H1 (cell line): Measurements from ENCODE around the gene ABCC9. TPM values are rescaled to one million over a fixed set of nuclear protein-coding genes. Genes with fewer than 3 reads are reported as not detected.

Source experiments
- CTCF ChIA-PET: fragments of 300-600 bp; sonication (Branson Sonifier 250); formaldehyde crosslinking; loops from one replicate; lab custom pipeline; 2021; ENCODE audit not compliant: partially characterized antibody; lab: Charles Lee
- POLR2A ChIA-PET: fragments of 300-600 bp; sonication (Branson Sonifier 250); formaldehyde crosslinking; loops from one replicate; lab custom pipeline; 2021; ENCODE audit warnings: inconsistent platforms; ENCODE audit not compliant: partially characterized antibody; lab: Charles Lee
- DNase-seq, 2 experiments: peaks; one replicate each; pipeline versions ENCODE4 v3.0.0 to v3.0.0-alpha.2; 2010 to 2022; ENCODE audit warnings: low spot score in 2 of 2, low read depth in 1 of 2, mixed read lengths in 1 of 2
- FAIRE-seq: peaks from 2 replicates; lab custom pipeline; 2011; peaks lifted over from hg19 to GRCh38; lab: Jason Lieb, UNC
- H2AFZ ChIP-seq: 2 replicates; pipeline ENCODE4 v1.8.1; 2012; ENCODE audit warnings: low read length, inconsistent platforms
- H2AK5ac ChIP-seq: 2 replicates; pipeline ENCODE4 v1.6.1; 2013; ENCODE audit warnings: low read depth, low read length
- H2BK120ac ChIP-seq: replicated peaks from 2 replicates; pipeline ENCODE3; 2013; ENCODE audit warnings: low read depth, low read length, inconsistent platforms
- H2BK12ac ChIP-seq: 2 replicates; pipeline ENCODE4 v1.6.1; 2013; ENCODE audit warnings: low read depth, low read length
- H2BK15ac ChIP-seq: 2 replicates; pipeline ENCODE4 v1.6.1; 2013; ENCODE audit warnings: low read length
- H2BK20ac ChIP-seq: 2 replicates; pipeline ENCODE4 v1.6.1; 2013; ENCODE audit warnings: low read length
- H2BK5ac ChIP-seq: 2 replicates; pipeline ENCODE4 v1.6.1; 2013; ENCODE audit warnings: low read depth, low read length
- H3K14ac ChIP-seq: 2 replicates; pipeline ENCODE4 v1.6.1; 2013; ENCODE audit warnings: inconsistent platforms; ENCODE audit not compliant: insufficient read length
- H3K18ac ChIP-seq: 2 replicates; pipeline ENCODE4 v1.6.1; 2013; ENCODE audit warnings: low read length; ENCODE audit errors: extremely low read depth
- H3K23ac ChIP-seq: 2 replicates; pipeline ENCODE4 v1.6.1; 2013; ENCODE audit warnings: inconsistent platforms; ENCODE audit not compliant: insufficient read length
- H3K23me2 ChIP-seq: 2 replicates; pipeline ENCODE4 v1.6.1; 2013; ENCODE audit warnings: low read depth, low read length
- H3K27ac ChIP-seq: 2 replicates; pipeline ENCODE4 v1.6.1; 2011; ENCODE audit warnings: low read depth, low read length, inconsistent platforms
- H3K27me3 ChIP-seq, 4 experiments: replicated peaks in 1 of 4; 1 replicate in 1 of 4; 2 replicates in 3 of 4; pipeline versions ENCODE4 v1.6.1 to v1.8.1; 2011 to 2013; ENCODE audit warnings: low read length in 3 of 4, mild to moderate bottlenecking in 3 of 4, inconsistent platforms in 2 of 4, mixed read lengths in 2 of 4, moderate library complexity in 1 of 4; ENCODE audit not compliant: control insufficient read depth in 3 of 4, insufficient read depth in 3 of 4; ENCODE audit errors: extremely low read depth in 1 of 4
- H3K36me3 ChIP-seq, 4 experiments: 2 replicates each; pipeline versions ENCODE4 v1.6.1 to v1.8.1; 2011 to 2013; ENCODE audit warnings: mild to moderate bottlenecking in 4 of 4, low read length in 3 of 4, moderate library complexity in 2 of 4, control low read depth in 1 of 4, inconsistent platforms in 1 of 4; ENCODE audit not compliant: insufficient read depth in 4 of 4, control insufficient read depth in 2 of 4
- H3K4ac ChIP-seq: replicated peaks from 2 replicates; pipeline ENCODE3; 2013; ENCODE audit warnings: low read length, low read depth, mixed read lengths, inconsistent platforms; ENCODE audit not compliant: insufficient read length
- H3K4me1 ChIP-seq, 4 experiments: replicated peaks in 1 of 4; 1 replicate in 1 of 4; 2 replicates in 3 of 4; pipeline versions ENCODE4 v1.6.1 to v1.8.1; 2011 to 2013; ENCODE audit warnings: low read length in 3 of 4, inconsistent platforms in 2 of 4, mixed read lengths in 1 of 4; ENCODE audit not compliant: insufficient read depth in 4 of 4, control insufficient read depth in 3 of 4
- H3K4me2 ChIP-seq, 2 experiments: 2 replicates each; pipeline versions ENCODE4 v1.6.1 to v1.8.1; 2011 to 2013; ENCODE audit warnings: low read depth in 2 of 2, low read length in 2 of 2, control low read depth in 1 of 2, inconsistent platforms in 1 of 2, mild to moderate bottlenecking in 1 of 2; ENCODE audit not compliant: insufficient read depth in 1 of 2
- H3K4me3 ChIP-seq, 4 experiments: fragments of 200-600, 300-600 bp in 1 of 4; sonication (generic), shearing (Covaris generic), sonication (Bioruptor Twin) in 1 of 4; 2 replicates each; pipeline versions ENCODE4 v1.5.1 to v1.8.1; 2011 to 2016; ENCODE audit warnings: low read length in 4 of 4, low read depth in 3 of 4, control low read depth in 2 of 4, inconsistent platforms in 2 of 4, mild to moderate bottlenecking in 2 of 4, mixed read lengths in 1 of 4, moderate library complexity in 1 of 4; ENCODE audit not compliant: insufficient read depth in 2 of 4; ENCODE audit errors: extremely low read depth in 1 of 4
- H3K56ac ChIP-seq: replicated peaks from 2 replicates; pipeline ENCODE3; 2013; ENCODE audit warnings: low read depth, mild to moderate bottlenecking, mixed read lengths, low read length, inconsistent platforms; ENCODE audit not compliant: insufficient read length
- H3K79me1 ChIP-seq: 2 replicates; pipeline ENCODE4 v1.6.1; 2013; ENCODE audit warnings: low read depth, low read length, control low read depth
- H3K79me2 ChIP-seq, 2 experiments: 2 replicates each; pipeline versions ENCODE4 v1.6.1 to v1.8.1; 2012 to 2013; ENCODE audit warnings: low read length in 2 of 2, mild to moderate bottlenecking in 2 of 2, inconsistent platforms in 1 of 2; ENCODE audit not compliant: insufficient read depth in 2 of 2, control insufficient read depth in 1 of 2
- H3K9ac ChIP-seq, 4 experiments: replicated peaks in 1 of 4; 1 replicate in 1 of 4; 2 replicates in 3 of 4; pipeline versions ENCODE4 v1.6.1 to v1.8.1; 2011 to 2013; ENCODE audit warnings: low read depth in 3 of 4, low read length in 3 of 4, control low read depth in 2 of 4, mild to moderate bottlenecking in 2 of 4, moderate library complexity in 2 of 4, inconsistent platforms in 1 of 4; ENCODE audit errors: extremely low read depth in 1 of 4
- H3K9me3 ChIP-seq, 2 experiments: 2 replicates each; pipeline versions ENCODE4 v1.6.1 to v1.8.1; 2012 to 2013; ENCODE audit warnings: mild to moderate bottlenecking in 2 of 2, moderate library complexity in 2 of 2, control low read depth in 1 of 2, inconsistent platforms in 1 of 2, low read depth in 1 of 2, low read length in 1 of 2, mixed read lengths in 1 of 2; ENCODE audit not compliant: insufficient read depth in 2 of 2
- H4K20me1 ChIP-seq, 2 experiments: replicated peaks in 1 of 2; 2 replicates each; pipeline versions ENCODE3 to v1.8.1; 2011 to 2013; ENCODE audit warnings: inconsistent platforms in 2 of 2, low read length in 2 of 2, mild to moderate bottlenecking in 1 of 2; ENCODE audit not compliant: insufficient read depth in 2 of 2, control insufficient read depth in 1 of 2
- H4K5ac ChIP-seq: 2 replicates; pipeline ENCODE4 v1.6.1; 2013; ENCODE audit warnings: low read length, low read depth, mixed read lengths, inconsistent platforms; ENCODE audit not compliant: insufficient read length
- H4K8ac ChIP-seq: 2 replicates; pipeline ENCODE4 v1.8.0; 2013; ENCODE audit warnings: mild to moderate bottlenecking, moderate library complexity, low read length, inconsistent platforms; ENCODE audit not compliant: insufficient read depth; ENCODE audit errors: extremely low read depth
- H4K91ac ChIP-seq: replicated peaks from 2 replicates; pipeline ENCODE3; 2013; ENCODE audit warnings: low read length, mixed read lengths, inconsistent platforms; ENCODE audit not compliant: insufficient read length
- GTF2F1 ChIP-seq: IDR thresholded peaks from 2 replicates; pipeline ENCODE4 v1.6.1; 2012; ENCODE audit warnings: low read depth, low read length, improper control_type of control experiment, borderline replicate concordance
- RFX5 ChIP-seq: IDR thresholded peaks from 2 replicates; pipeline ENCODE4 v1.6.1; 2011; ENCODE audit warnings: low read depth, low read length, improper control_type of control experiment, borderline replicate concordance
- SP2 ChIP-seq: IDR thresholded peaks from 2 replicates; pipeline ENCODE4 v1.6.1; 2012; ENCODE audit warnings: mild to moderate bottlenecking, low read length, inconsistent platforms
- TEAD4 ChIP-seq: IDR thresholded peaks from 2 replicates; pipeline ENCODE4 v1.6.1; 2012; ENCODE audit warnings: low read depth, low read length, inconsistent platforms, mixed read lengths
- WGBS, 2 experiments: shearing (Covaris generic) in 1 of 2; methylation state at CpG; one replicate each; pipeline versions ENCODE4 v1.1.6 to v1.1.7; 2013 to 2015; ENCODE audit warnings: low lambda C conversion rate in 2 of 2, mixed read lengths in 2 of 2, inconsistent platforms in 1 of 2, low coverage in 1 of 2, missing lambda C conversion rate in 1 of 2; ENCODE audit not compliant: insufficient replicate concordance in 2 of 2, insufficient coverage in 1 of 2, insufficient read length in 1 of 2; ENCODE audit errors: extremely low coverage in 1 of 2, missing lambda C conversion rate in 1 of 2; 5-methylcytosine and 5-hydroxymethylcytosine counted together
- polyA plus RNA-seq, 7 experiments: library from polyadenylated mRNA; depleted of rRNA in 3 of 7; stranded (reverse) in 5 of 7; unstranded in 2 of 7; fragments of >200 nt in 5 of 7; fragments of 200-250 nt in 2 of 7; gene quantifications; 1 replicate in 5 of 7; 2 replicates in 1 of 7; 4 replicates in 1 of 7; pipeline versions ENCODE4 v1.2.1 to v1.2.3, GENCODE V29; 2011 to 2013; ENCODE audit warnings: missing spikeins in 2 of 7, mixed read lengths in 2 of 7
- total RNA-seq: library from RNA; stranded (reverse); fragmentation: NEBNext Ultra II Directional; extraction: Animal tissue kit (Norgen Biotek cat#: 25700); gene quantifications from 2 replicates; pipeline ENCODE4 v1.2.1, GENCODE V29; 2021
- TF ChIP-seq, protein P1 (sequence below): IDR thresholded peaks from 2 replicates; pipeline ENCODE4 v1.6.1; 2012; ENCODE audit warnings: inconsistent platforms

ABCC9 gene
- total and polyA plus RNA-seq, 2 of the 8 experiments (the other 6 are each of a cell fraction or from before 2014, with no cell fraction given) = under 0.01 TPM; not detected in 1

GRCh38 chr12:21814327-21814726, 126.9 kb downstream of the ABCC9 start:
- H2BK12ac ChIP-seq = no peak overlapping the region
- H3K9me3 ChIP-seq = no peaks in the 10 kb centered on the region
- DNase-seq = no peak
- no peak overlapping the region for H3K18ac ChIP-seq
- H3K27ac ChIP-seq = no peak overlapping the region
- H4K91ac ChIP-seq = no peak overlapping the region
- no peak overlapping the region for H3K4me3 ChIP-seq
- H2BK120ac ChIP-seq = no peak overlapping the region
- H3K79me2 ChIP-seq = no peaks in the 10 kb centered on the region
- H3K23ac ChIP-seq = no peak overlapping the region
- H3K36me3 ChIP-seq = no peaks in the 10 kb centered on the region
- H4K20me1 ChIP-seq = peaks cover 0 to 1% of the 10 kb centered on the region in 2 experiments
- no peak overlapping the region for H3K9ac ChIP-seq
- no peak overlapping the region for H2BK5ac ChIP-seq
- H2AFZ ChIP-seq = no peak overlapping the region
- no peaks in the 10 kb centered on the region for H3K23me2 ChIP-seq
- TF ChIP-seq, protein P1, sequence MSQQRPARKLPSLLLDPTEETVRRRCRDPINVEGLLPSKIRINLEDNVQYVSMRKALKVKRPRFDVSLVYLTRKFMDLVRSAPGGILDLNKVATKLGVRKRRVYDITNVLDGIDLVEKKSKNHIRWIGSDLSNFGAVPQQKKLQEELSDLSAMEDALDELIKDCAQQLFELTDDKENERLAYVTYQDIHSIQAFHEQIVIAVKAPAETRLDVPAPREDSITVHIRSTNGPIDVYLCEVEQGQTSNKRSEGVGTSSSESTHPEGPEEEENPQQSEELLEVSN = no peak
- TF ChIP-seq GTF2F1 = no peak
- TF ChIP-seq SP2 = no peak
- TF ChIP-seq RFX5 = no peak
- TF ChIP-seq TEAD4 = no peak
- no peaks in the 10 kb centered on the region for H3K4me1 ChIP-seq
- no peak overlapping the region for H2BK20ac ChIP-seq
- no peaks in the 10 kb centered on the region for H3K79me1 ChIP-seq
- no peak overlapping the region for H4K8ac ChIP-seq
- H4K5ac ChIP-seq = no peak overlapping the region
- H3K4ac ChIP-seq = no peak overlapping the region
- H3K4me2 ChIP-seq = no peak overlapping the region
- H3K27me3 ChIP-seq = no peaks in the 10 kb centered on the region
- POLR2A ChIA-PET = no interaction called here
- CTCF ChIA-PET = interaction anchor here (0.7 to 1.0 kb wide), 2 partner anchors 14 to 115 kb away, joined by 3 read pairs; no protein-coding TSS in a partner anchor
- H3K14ac ChIP-seq = no peak overlapping the region
- 94% methylated on average over 2 of the region's 2 CpGs; no CpG with 5 or more reads in 1 of the 2 experiments for WGBS, 2 experiments
- no peak overlapping the region for H2AK5ac ChIP-seq
- no peak for FAIRE-seq
- H2BK15ac ChIP-seq = no peak overlapping the region
- no peak overlapping the region for H3K56ac ChIP-seq
